Stimulated activated CD8-positive, alpha-beta memory T cell treated with anti-CD3 and anti-CD28 coated beads, Interleukin-7, amount 100 ng/mL, for 1 hour (primary cell): ENCODE data around the gene ARAP1.

Experiments
- DNase-seq, 2 donors: peaks; one replicate each; pipeline ENCODE4 v3.0.0-alpha.2; 2020; ENCODE audit warnings: low read depth in 2 of 2

ARAP1 gene

DNA sequence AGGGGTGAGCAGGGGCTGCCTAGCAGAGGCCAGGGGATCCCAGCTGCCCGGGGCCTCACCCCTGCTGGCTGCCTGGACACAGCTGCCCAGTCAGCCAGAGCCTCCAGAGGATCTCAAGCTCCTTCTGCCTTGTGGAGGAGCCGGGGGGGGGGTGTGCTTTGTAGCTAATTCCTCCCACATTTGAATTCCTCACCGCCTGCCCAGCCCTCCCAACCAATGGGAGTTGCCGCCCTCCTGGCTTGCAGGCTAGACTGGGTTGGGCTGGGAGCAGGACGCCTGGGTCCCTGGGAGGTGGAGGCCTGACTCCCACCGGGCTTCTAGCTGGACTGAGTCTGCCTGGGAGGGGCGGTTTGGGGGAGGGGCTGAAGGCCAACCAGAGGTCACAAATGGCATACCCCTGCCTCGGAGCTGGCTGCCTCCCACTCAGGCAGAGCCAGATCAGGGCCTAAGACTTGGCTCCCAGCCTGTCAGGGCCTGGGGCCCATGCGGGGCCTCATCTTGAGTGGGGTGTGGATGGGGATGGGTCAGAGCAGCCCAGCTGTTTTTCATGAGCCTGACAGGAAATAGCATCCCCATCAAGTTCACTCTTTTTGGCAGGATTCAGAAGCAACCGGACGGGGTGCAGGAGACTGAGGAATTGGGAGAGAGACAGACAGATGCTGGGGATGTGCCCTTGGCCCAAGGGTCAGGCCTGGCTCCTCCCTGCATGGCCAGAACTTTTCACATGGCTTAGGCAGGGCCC lies 48.8 kb downstream of the ARAP1 start:
- DNase-seq, result no peak

- DNase-seq, result no peak
Observed at GRCh38 chr11:72702577-72703241, 49.5 kb downstream of the ARAP1 start.

- no peak for DNase-seq
Observed at GRCh38 chr11:72702096-72702495, 50.1 kb downstream of the ARAP1 start.

- no peak for DNase-seq
Observed at GRCh38 chr11:72701466-72701865, 50.7 kb downstream of the ARAP1 start.

- no peak for DNase-seq
Observed at GRCh38 chr11:72700146-72700545, 52.1 kb downstream of the ARAP1 start.

- DNase-seq, result no peak
Observed at GRCh38 chr11:72697814-72698213, 54.4 kb downstream of the ARAP1 start.

GRCh38 chr11:72696866-72697700 lies 55.1 kb downstream of the ARAP1 start:
- DNase-seq, result no peak

DNA sequence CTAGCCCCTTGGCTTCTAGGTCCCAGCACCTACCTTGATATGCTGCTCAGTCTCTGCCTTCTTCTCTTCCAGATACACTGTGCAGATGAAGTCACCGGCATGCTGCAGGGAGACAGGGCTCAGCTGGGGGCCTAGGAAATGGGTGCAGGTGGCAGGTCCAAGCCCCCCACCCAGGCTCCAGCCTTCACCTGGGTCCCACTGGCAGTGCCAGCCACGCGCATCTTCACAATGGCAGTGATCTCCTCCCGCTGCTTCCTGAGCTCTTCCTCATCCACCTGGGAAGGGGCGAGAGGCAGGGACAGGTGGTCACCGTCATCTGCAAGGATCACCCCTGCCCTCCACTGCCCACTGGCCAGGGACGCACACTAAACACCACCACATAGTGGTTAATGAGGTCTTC lies 56.9 kb downstream of the ARAP1 start:
- no peak for DNase-seq

DNA sequence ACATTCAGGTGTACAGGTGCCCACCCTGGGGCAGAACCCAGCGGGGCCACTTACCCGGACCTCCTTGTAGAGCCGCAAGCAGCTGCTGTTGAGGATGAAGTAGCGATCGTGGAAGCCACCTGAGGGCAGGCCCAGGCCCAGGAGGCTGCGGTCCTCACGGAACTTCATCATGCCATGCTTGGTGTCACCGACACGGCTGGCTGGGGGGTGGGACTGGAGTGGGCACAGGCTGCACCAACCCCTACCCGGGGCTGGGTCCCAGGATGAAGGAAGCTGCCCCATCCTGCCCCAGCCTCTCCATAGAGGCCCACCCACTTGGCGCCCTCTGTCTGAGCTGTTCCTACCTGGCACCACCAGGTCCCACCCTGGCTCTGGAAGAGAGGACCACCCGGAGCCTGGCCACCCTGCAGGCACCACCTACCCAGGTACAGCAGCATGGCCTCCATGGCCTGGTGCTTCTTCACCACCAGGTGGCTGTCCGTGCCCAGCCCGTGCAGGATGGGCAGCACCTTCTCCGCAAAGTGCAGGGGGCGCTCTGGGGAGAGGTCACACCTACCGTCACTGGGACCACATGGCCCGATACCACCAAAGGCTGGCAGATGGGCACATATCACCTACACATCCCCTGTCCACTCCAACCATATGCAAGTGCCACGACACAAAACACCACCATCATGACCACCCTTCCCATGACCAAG lies 58.8 kb downstream of the ARAP1 start:
- no peak for DNase-seq

GRCh38 chr11:72692498-72693237 lies 59.5 kb downstream of the ARAP1 start:
- DNase-seq, result no peak

GRCh38 chr11:72690166-72690565 lies 62.0 kb downstream of the ARAP1 start:
- DNase-seq, result no peak

DNA sequence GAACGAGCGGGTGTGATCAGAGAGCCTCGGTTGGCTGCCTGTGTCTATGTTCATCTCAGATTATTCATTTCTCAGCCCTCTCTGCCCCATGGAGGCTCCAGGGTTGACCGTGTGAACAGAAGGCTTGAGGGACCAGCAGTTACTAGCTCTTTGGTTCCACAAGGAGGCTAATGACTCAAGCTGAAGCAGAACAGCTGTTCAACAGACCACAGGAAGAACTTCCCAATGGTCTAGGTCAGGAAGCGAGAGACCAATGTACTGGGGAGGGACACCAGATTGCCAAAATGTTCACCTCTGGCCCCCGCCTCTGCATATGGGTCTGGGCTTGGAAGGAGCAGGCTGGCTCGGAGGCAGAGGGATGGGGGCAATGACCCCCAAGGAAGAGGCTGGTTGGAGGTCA lies 63.3 kb downstream of the ARAP1 start:
- DNase-seq, result no peak

DNA sequence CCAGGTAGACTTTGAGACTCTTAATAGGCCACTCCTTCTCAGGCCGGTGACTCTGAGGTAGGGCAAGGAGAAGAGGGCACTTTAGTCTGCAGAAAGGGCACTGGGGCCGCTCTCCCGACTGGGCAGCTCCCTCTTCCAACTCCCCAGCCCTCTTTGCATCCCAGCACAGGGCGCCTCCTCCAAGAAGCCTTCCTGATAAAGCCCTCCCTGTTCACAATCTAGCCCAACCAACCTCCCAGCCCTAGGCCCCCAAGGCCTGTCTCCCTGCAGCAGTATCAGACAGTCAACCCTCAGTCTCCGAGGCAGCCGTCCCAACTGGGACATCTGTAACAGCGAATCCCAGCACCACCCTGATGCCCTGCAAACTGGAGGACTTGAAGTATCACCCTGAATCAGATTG lies 63.7 kb downstream of the ARAP1 start:
- no peak for DNase-seq

DNA sequence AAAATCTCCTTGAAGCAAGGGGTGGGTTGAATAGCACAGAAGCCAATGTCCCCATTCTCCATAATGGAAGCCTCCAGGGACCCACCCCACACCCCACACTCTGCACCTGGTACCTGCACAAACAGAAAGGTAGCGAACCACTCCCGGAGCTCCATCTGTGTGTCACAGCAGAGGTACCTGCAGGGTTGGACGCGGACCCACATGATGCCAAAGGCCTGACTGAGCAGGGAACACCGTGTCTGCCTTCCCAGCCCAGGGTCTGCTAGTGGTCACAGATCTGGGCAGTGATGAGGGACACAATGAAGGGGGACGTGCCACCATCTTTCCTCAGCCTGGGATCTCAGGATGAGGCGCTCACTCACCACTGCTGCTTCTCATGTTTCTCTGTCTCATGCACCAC lies 64.9 kb downstream of the ARAP1 start:
- DNase-seq, result no peak

DNA sequence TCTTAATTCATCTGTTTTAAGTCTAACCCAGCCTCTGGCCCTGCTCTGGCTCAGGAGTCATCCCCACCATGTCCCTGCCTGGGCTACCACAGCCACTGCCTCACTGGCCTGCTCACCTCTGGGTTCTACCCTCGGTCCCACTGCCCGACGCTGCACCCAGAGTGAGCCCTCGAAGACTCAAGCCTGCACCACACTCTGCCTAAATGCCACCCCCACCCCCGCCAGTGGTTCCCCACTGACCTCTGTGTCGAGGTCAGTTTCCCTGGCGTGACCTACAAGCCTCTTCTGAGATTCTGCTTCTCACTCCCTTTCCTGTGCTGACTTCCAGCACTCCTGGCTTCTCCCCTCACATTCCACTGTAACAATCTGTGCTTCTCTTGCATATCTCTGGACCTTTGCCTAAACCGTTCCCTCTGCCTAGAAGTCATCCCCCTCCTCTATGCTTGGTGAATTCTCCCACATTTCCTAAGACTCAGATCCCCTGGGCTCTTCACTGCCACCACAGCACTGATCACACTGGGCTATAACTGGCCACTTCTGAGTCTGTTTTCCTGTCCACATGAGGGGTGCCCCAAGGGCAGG lies 65.5 kb downstream of the ARAP1 start:
- no peak for DNase-seq

DNA sequence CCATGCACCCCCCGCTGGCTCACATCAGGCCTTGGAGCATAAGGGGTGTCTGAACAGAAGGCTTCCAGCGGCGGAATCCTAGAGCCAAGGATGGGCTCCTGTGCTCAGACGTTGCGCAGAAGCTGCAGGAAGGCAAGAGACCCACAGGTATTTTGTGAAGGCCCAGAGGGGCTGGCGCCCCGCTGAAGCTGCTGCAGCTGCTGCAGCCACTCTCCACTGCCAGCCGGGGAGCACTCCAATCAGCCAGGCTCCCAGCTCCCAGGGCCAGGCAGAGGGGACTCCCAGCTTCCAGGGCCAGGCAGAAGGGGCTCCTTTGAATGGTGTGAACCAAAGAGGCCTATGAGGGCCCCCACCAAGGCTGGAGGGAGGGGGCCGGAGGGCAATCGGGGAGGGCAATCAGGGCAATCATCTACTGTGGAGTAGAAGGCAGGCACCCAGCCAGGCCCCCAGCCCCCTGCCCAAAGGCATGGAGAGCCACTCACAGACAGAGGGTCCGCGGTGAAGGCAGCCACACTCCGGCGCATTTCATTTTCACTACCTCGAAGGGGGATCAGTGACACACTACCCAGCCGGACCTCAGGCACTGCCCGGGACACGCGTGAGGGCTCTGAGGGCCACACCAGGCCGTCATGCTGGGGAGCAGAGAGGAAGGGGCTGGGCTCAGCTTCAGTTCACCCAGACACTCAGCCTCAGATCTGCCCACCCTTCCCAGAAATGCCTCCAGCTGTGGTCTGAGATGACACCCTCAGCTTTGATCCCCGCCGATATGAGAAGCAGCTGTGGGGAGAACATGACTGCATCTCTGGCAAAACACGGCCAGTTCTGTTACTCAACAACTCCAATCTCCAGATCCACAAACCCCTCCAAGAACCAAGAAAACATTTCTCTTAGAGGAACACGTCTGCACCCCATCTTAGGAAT lies 66.4 kb downstream of the ARAP1 start:
- DNase-seq, result no peak

DNA sequence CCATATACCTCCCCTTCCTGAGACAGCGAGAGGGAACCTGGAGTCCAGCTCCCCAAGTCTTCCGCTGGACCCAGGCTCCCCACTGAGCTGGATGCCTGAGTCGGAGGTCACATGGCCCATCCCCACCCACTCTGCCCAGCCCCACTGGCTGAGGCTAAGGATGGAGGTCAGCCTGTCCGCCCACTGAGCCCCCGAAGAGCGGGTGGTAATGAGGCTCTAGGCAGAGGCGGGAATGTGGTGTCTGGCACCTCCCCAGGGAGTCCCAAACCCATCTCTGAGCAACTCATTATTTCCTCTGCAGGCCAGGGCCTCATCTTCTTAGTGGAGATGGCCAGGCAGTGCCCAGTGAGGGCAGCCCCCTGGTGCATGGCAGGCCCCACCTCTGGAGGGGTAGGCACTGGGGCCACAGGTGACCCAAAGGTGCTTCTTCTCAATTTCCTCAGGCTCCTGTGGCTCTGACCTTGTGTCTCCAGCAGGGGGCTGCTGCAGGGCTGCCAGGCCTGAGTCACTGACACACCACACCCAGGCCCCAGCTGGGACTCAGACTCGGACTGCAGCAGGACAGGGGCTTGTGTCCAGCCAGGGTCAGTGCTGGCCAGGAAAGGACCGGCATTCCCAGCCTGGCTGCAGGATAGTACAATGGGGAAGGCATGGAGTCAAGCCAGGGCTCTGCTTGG lies 67.8 kb downstream of the ARAP1 start:
- DNase-seq, result no peak

DNA sequence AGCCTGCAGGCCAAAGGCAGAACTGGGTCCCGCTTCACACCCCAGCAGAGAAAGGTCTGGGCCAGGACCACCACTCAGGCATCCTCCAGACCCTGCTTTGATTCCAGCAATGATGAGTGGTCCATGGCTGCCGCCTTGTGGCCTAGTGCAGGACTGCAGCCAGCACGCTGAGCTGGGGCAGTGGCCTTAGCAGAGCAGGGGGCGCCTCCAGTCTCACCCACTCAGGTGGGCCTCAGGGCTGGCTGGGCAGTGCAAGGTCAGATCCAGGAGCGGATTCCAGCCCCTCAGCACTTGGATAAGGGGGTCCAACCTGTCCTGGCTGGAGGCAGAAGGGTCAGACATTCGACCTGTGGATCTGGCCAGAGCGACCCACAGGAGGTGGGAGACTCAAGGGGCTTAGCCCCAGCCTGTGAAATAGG lies 68.4 kb downstream of the ARAP1 start:
- peak; percentile 36 to 44 for DNase-seq

GRCh38 chr11:72682858-72683243 lies 69.4 kb downstream of the ARAP1 start:
- DNase-seq, result no peak
